T47D (cell line): ENCODE measurements around the gene PCYT1A.
"Not testable (repeated sequence)": the region's sequence is repeated elsewhere in the genome, so short reads cannot be mapped to it uniquely, and the experiment has no call there.

Experiments
- DNase-seq, 2 experiments: peaks; one replicate each; pipeline versions ENCODE4 v3.0.0 to v3.0.0-alpha.2; 2011 to 2012; ENCODE audit warnings: low read depth in 1 of 2, low spot score in 1 of 2
- JUND ChIP-seq: IDR thresholded peaks from 2 replicates; pipeline ENCODE4 v1.6.1; 2012; ENCODE audit warnings: low read depth
- in situ Hi-C: cut with HindIII; loops from 2 replicates; pipeline ENCODE4 v1.10.0; 2016; ENCODE audit warnings: low sequenced_read_pairs, low pct_unique_long_range_greater_than_20kb

Gene PCYT1A

GRCh38 chr3:196208942-196209695 is 78.4 kb downstream of the PCYT1A start:
- no peak for DNase-seq
- in situ Hi-C loops: no loop called here
- no peak for TF ChIP-seq JUND

GRCh38 chr3:196207833-196208607 is 79.5 kb downstream of the PCYT1A start:
- in situ Hi-C loops: no loop called here
- DNase-seq: peak in 1 of 2 experiments; percentile 66
- TF ChIP-seq JUND: no peak

DNA sequence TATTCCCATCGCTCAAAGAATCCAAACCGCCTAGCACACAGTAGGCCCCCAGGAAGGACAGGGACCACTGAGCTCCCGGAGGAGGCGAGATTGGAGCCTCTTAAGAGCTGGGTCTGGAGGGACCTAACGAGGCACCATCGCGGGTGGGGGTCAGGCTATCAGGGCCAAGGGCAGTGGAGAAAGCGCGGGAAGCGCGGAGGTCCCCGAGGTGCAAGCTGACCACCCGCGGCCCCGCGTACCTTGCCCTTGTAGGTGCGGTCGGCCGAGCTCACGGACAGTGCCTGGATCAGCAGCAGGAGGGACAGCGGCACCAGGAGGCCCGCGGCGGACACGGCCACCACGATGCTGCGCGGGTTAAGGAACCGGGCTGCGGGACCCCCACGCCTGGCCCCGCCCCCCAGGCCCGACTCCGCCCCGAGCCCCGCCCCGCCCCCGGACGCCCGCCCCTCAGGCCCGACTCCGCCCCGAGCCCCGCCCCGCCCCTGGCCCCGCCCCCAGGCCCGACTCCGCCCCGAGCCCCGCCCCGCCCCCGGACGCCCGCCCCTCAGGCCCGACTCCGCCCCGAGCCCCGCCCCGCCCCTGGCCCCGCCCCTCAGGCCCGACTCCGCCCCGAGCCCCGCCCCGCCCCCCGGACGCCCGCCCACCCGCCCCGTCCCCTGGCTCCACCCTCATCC is 80.2 kb downstream of the PCYT1A start:
- no peak for DNase-seq
- TF ChIP-seq JUND: no peak
- in situ Hi-C loops: no loop called here

DNA sequence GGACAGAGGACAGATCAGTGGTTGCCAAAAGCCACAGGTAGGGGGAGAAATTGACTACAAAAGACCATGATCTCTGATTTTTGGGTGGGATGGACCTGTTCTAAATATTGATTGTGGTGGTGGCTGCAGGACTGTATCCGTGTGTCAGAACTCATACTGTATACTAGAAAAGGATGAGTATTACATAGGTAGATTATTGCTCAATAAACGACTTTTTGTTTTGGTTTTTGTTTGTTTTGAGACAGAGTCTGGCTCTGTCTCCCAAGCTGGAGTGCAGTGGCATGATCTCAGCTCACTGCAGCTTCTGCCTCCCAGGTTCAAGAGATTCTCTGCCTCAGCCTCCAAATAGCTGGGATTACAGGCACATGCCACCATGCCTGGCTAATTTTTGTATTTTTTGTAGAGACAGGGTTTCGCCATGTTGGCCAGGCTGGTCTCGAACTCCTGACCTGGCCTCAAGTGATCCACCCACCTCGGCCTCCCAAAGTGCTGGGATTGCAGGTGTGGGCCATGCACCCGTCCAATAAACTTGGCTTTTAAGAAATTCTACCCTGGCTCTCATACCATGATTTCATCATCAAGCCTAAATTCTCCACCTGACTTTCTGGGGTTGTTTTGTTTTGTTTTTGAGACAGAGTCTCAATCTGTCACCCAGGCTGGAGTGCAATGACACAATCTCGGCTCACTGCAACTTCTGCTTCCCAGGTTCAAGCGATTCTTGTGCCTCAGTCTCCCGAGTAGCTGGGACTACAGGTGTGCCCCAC is 81.9 kb downstream of the PCYT1A start:
- DNase-seq, in situ Hi-C loops: not testable (repeated sequence)

GRCh38 chr3:196203846-196204245 is 83.7 kb downstream of the PCYT1A start:
- TF ChIP-seq JUND: no peak
- in situ Hi-C loops: no loop called here
- no peak for DNase-seq

DNA sequence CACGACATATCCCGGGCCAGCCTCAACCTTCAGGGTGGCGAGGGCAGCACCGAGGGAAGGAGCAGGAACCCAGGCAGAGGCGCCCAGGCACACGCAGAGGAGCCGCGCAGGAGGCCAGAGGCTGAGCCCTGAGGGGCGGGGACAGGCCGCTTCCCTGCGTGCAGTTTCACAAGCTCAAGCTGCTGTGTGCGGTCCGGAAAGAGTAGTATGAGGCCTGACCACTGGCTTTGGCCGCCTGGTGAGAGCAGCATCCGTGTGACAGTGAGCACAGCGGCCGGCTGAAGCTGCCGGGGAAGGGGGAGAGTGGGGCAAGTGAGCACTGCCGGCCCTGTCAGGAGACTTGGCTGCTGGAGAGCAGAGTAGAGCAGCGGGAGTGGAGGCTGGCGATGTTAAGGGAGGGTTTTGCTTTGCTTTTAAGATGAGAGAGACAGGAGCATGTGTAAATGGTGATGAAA is 85.0 kb downstream of the PCYT1A start:
- DNase-seq: no peak
- TF ChIP-seq JUND: no peak
- in situ Hi-C loops: no loop called here

GRCh38 chr3:196198771-196199753 is 88.5 kb downstream of the PCYT1A start:
- DNase-seq: peak; percentile 78 to 91
- no peak for TF ChIP-seq JUND
- in situ Hi-C loops: no loop called here

GRCh38 chr3:196198081-196198675 is 89.3 kb downstream of the PCYT1A start:
- DNase-seq: no peak
- in situ Hi-C loops: no loop called here

GRCh38 chr3:196197524-196197923 is 90.0 kb downstream of the PCYT1A start:
- DNase-seq: no peak
- in situ Hi-C loops: no loop called here
- TF ChIP-seq JUND: no peak

More at GRCh38 chr3:196198081-196198675, 89.3 kb downstream of the PCYT1A start:
- no peak for TF ChIP-seq JUND

DNA sequence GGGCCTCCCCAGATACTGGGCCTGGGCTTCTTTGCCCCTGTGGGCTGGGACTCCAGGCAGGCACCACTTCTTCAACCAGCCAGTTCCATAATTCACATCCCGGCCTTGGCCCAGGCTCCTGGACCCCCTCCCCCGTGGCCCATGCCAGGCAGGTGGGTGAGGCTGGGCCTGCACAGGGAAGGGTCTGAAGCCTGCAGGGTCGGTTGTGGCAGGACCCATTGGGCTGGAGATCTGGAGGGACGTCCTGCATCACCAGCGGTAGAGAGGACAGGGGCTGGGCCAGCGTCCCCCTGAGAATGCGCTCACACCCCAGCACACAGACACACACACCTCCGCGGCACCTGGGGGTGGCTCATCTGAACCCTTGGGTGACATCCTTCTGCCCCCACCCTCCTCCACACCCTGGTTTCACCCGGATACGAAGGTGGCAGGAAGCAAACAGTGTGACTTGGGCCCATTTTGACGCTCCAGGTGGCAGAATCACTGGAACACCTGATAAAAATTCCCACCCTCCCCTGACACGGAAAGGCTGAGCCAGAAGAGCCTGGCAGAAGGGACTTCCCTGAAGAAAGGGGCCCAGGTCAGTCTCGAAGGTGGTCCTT is 91.8 kb downstream of the PCYT1A start:
- DNase-seq: no peak
- no peak for TF ChIP-seq JUND
- in situ Hi-C loops: no loop called here

DNA sequence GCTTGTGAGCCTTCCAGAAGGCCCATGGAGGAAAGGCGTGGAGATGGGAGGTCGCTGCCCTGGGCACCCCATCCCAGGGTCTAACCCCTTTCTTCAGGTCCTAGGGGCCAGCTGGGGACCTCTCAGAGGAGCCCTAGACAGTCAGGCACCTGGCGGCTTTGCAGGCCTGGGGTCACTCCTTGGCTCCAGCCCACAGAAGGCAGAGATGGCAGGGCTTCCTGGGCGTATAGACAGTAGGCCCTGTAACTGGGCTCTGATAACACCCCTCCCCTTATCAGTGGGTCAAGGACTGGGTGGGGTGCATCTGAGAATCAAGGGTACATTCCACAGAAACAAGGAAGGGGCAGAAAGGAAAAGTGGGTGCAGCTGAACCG is 93.0 kb downstream of the PCYT1A start:
- no peak for TF ChIP-seq JUND
- in situ Hi-C loops: no loop called here
- DNase-seq: no peak
